ENCODE results near the gene LRRC71. TPM values are rescaled to one million over a fixed set of nuclear protein-coding genes. Genes with fewer than 3 reads are reported as not detected.

The LRRC71 gene
- total RNA-seq, 2 donors from 2014 or later: not detected

DNA sequence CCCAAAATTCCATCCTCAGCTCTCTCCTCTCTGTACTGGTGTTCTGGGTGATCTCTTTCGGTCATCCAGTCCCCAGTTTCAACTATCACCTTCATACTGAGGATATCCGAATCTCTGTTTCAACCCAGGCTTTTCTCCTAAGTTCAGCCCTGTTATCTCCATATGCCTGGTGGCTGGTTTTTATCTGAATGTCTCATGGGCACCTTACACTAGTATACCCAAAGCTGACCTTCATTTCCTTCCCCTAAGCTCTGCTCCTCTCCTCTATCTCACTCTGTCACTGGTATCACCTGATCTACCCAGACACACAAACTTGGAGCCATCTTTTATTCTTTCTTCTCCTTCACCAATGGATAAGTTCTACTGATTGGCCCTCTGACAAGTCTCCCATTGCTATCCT is 53.0 kb downstream of the LRRC71 start:
- H3K36me3 ChIP-seq (ENCODE audit: control insufficient read depth, insufficient read depth, low read length): peaks cover 96% of the 10 kb centered on the region
- no peaks in the 10 kb centered on the region for H3K27me3 Mint-ChIP-seq (ENCODE audit: insufficient read depth)

DNA sequence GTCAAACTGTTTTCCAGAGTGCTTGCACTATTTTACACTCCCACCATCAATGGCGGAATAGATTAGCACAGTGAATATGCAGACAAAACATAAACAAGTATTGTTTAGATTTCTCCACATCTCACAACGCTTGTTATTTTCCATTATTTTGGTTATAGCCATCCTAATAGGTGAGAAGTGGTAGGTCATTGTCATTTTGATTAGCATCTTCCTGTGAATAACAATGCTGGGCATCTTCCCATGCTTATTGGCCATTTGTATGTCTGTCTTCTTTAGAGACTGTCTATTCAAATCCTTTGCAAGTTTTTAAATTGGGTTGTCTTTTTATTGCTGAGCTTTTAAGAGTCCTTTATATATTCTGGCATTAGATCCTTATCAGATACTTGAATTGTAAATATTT is 54.7 kb downstream of the LRRC71 start:
- 59 to 100% methylated on average over 1 to 2 of the region's 2 CpGs for WGBS, 2 experiments (ENCODE audit: insufficient coverage in 1 of 2, insufficient read length in 1 of 2)
- H3K4me1 Mint-ChIP-seq: peaks cover 7% of the 10 kb centered on the region
- no peak overlapping the region for H3K9ac ChIP-seq (ENCODE audit: extremely low read depth, low read length, poor library complexity, severe bottlenecking)
- H3K4me1 ChIP-seq (ENCODE audit: control insufficient read depth, insufficient read depth, low read length): peaks cover 5% of the 10 kb centered on the region
- no peaks in the 10 kb centered on the region for H3K9me3 ChIP-seq (ENCODE audit: control insufficient read depth, low read length)
- H3K27me3 Mint-ChIP-seq (ENCODE audit: insufficient read depth): no peaks in the 10 kb centered on the region
- H3K9me3 Mint-ChIP-seq: no peaks in the 10 kb centered on the region
- peaks cover 88% of the 10 kb centered on the region for H3K36me3 Mint-ChIP-seq (ENCODE audit: low read depth)
- H3K36me3 ChIP-seq (ENCODE audit: control insufficient read depth, insufficient read depth, low read length): peaks cover 93% of the 10 kb centered on the region
- no peak overlapping the region for H3K4me3 Mint-ChIP-seq
- DNase-seq: no peak
- H3K27ac Mint-ChIP-seq: no peak overlapping the region
- no peak overlapping the region for H3K27ac ChIP-seq (ENCODE audit: low read depth, low read length)
- TF ChIP-seq, protein P1, sequence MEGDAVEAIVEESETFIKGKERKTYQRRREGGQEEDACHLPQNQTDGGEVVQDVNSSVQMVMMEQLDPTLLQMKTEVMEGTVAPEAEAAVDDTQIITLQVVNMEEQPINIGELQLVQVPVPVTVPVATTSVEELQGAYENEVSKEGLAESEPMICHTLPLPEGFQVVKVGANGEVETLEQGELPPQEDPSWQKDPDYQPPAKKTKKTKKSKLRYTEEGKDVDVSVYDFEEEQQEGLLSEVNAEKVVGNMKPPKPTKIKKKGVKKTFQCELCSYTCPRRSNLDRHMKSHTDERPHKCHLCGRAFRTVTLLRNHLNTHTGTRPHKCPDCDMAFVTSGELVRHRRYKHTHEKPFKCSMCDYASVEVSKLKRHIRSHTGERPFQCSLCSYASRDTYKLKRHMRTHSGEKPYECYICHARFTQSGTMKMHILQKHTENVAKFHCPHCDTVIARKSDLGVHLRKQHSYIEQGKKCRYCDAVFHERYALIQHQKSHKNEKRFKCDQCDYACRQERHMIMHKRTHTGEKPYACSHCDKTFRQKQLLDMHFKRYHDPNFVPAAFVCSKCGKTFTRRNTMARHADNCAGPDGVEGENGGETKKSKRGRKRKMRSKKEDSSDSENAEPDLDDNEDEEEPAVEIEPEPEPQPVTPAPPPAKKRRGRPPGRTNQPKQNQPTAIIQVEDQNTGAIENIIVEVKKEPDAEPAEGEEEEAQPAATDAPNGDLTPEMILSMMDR (conservative IDR thresholded peaks at IDR 0.05): no peak
- no peaks in the 10 kb centered on the region for H3K27me3 ChIP-seq (ENCODE audit: control insufficient read depth, insufficient read depth, low read length, poor library complexity, severe bottlenecking)
- no peak overlapping the region for H3K4me3 ChIP-seq (ENCODE audit: low read length)

More for the DNA sequence above, 53.0 kb downstream of the LRRC71 start:
- no peaks in the 10 kb centered on the region for H3K9me3 ChIP-seq (ENCODE audit: control insufficient read depth, low read length)
- DNase-seq: no peak
- Mint-ChIP-seq H3K36me3 (ENCODE audit: low read depth) (peaks cover 89% of the 10 kb centered on the region), H3K4me1 (peaks cover 7% of the 10 kb centered on the region), H3K27ac (no peak overlapping the region), H3K4me3 (no peak overlapping the region), H3K9me3 (no peaks in the 10 kb centered on the region)
- H3K9ac ChIP-seq (ENCODE audit: extremely low read depth, low read length, poor library complexity, severe bottlenecking): no peak overlapping the region
- TF ChIP-seq, protein P1 (conservative IDR thresholded peaks at IDR 0.05): no peak
- no peaks in the 10 kb centered on the region for H3K27me3 ChIP-seq (ENCODE audit: control insufficient read depth, insufficient read depth, low read length, poor library complexity, severe bottlenecking)
- H3K27ac ChIP-seq (ENCODE audit: low read depth, low read length): no peak overlapping the region
- 91 to 95% methylated on average over 2 of the region's 2 CpGs for WGBS, 2 experiments (ENCODE audit: insufficient coverage in 1 of 2, insufficient read length in 1 of 2)
- H3K4me1 ChIP-seq (ENCODE audit: control insufficient read depth, insufficient read depth, low read length): peaks cover 5% of the 10 kb centered on the region
- no peak overlapping the region for H3K4me3 ChIP-seq (ENCODE audit: low read length)

DNA sequence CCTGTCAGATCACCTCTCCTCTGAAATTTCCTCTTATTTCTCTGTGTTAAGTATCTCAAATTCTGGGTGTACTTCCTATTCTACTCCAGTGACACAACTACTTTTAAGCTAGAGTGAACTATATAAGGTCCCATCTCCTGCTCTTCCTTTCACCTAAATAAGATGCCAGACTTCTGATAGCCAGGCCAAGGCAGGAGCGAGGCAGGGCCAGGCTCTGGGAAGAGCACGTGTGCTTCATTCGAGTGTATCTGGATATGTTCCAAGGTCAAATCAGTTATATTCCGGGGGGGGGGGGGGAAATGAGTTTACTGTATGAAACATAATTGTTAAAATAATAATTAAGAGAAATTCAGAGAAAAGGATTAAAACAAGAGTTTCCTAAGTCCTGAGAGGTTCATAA is 60.1 kb downstream of the LRRC71 start:
- Mint-ChIP-seq H3K36me3 (ENCODE audit: low read depth) (peaks cover 79% of the 10 kb centered on the region), H3K27ac (no peak overlapping the region), H3K4me3 (no peak overlapping the region), H3K27me3 (ENCODE audit: insufficient read depth) (no peaks in the 10 kb centered on the region), H3K9me3 (no peaks in the 10 kb centered on the region), H3K4me1 (no peaks in the 10 kb centered on the region)
- H3K9ac ChIP-seq (ENCODE audit: extremely low read depth, low read length, poor library complexity, severe bottlenecking): no peak overlapping the region
- H3K27me3 ChIP-seq (ENCODE audit: control insufficient read depth, insufficient read depth, low read length, poor library complexity, severe bottlenecking): no peaks in the 10 kb centered on the region
- no peak overlapping the region for H3K4me3 ChIP-seq (ENCODE audit: low read length)
- no peaks in the 10 kb centered on the region for H3K9me3 ChIP-seq (ENCODE audit: control insufficient read depth, low read length)
- TF ChIP-seq, protein P1 (conservative IDR thresholded peaks at IDR 0.05): no peak
- H3K27ac ChIP-seq (ENCODE audit: low read depth, low read length): no peak overlapping the region
- no peak for DNase-seq
- WGBS, 2 experiments (ENCODE audit: insufficient coverage in 1 of 2, insufficient read length in 1 of 2): 97% methylated on average over 3 of the region's 4 CpGs; no CpG with 5 or more reads in 1 of the 2 experiments
- peaks cover 93% of the 10 kb centered on the region for H3K36me3 ChIP-seq (ENCODE audit: control insufficient read depth, insufficient read depth, low read length)
- no peaks in the 10 kb centered on the region for H3K4me1 ChIP-seq (ENCODE audit: control insufficient read depth, insufficient read depth, low read length)

Small RNA genes within 50 kb of the gene (microRNA-seq; reads per million reads assigned to microRNA genes)
- gene MIR765 (ENCODE audit: borderline microRNAs expressed): 0.59 reads per million

Other genes with a start within 250 kb of the LRRC71 start
- 100 to 1,000 TPM in 1 of 2 donors, 10 to 100 TPM in 1; 65.8 to 103 TPM for gene NES, start 243.2 kb upstream of the LRRC71 start, total RNA-seq
- gene CRABP2, start 215.0 kb upstream of the LRRC71 start, total RNA-seq: 100 to 1,000 TPM; 243 to 780 TPM
- gene METTL25B, start 192.2 kb upstream of the LRRC71 start, total RNA-seq: 10 to 100 TPM; 25.9 to 35.5 TPM
- 10 to 100 TPM; 37.2 to 39.9 TPM for gene ISG20L2, start 191.9 kb upstream of the LRRC71 start, total RNA-seq
- gene MRPL24, start 179.5 kb upstream of the LRRC71 start, total RNA-seq: 10 to 100 TPM; 32.2 to 35.5 TPM
- 100 to 1,000 TPM; 493 to 495 TPM for gene HDGF, start 169.0 kb upstream of the LRRC71 start, total RNA-seq
- 100 to 1,000 TPM; 108 to 111 TPM for gene PRCC, start 153.1 kb upstream of the LRRC71 start, total RNA-seq
- 1 to 10 TPM; 2.4 to 7.7 TPM for gene SH2D2A, start 103.8 kb upstream of the LRRC71 start, total RNA-seq
- gene INSRR, start 61.5 kb upstream of the LRRC71 start, total RNA-seq: under 1 TPM; 0.07 to 0.09 TPM
- under 1 TPM; 0.44 to 0.82 TPM for gene NTRK1, start 59.8 kb upstream of the LRRC71 start, total RNA-seq
- gene PEAR1, start 26.9 kb upstream of the LRRC71 start, total RNA-seq: under 1 TPM; 0.29 to 0.53 TPM
- gene ARHGEF11, start 125.1 kb downstream of the LRRC71 start, total RNA-seq: 10 to 100 TPM; 54.2 to 56.5 TPM
- gene ETV3L, start 179.2 kb downstream of the LRRC71 start, total RNA-seq: under 1 TPM in 1 of 2 donors, not detected in 1; 0.26 TPM
- gene ETV3, start 217.8 kb downstream of the LRRC71 start, total RNA-seq: 10 to 100 TPM; 26.9 to 40.6 TPM